Suprapubic skin (tissue), 4 donors: ENCODE results near the gene PDE3B.

Experiments used
- CTCF ChIP-seq, 2 donors: fragments of 200-600 bp in 1 of 2; fragments of 450-650 bp in 1 of 2; sonication (generic) in 1 of 2; IDR thresholded peaks; one replicate each; pipeline ENCODE4 v1.5.1; 2016 to 2019; ENCODE audit warnings: antibody characterized with exemption in 2 of 2, mild to moderate bottlenecking in 1 of 2, moderate library complexity in 1 of 2
- EP300 ChIP-seq: sonication (generic); formaldehyde crosslinking; IDR thresholded peaks from one replicate; pipeline ENCODE4 v1.6.1; 2017; ENCODE audit warnings: antibody characterized with exemption
- POLR2A ChIP-seq, 2 donors: fragments of 450-650 bp; IDR thresholded peaks; one replicate each; pipeline ENCODE4 v1.6.1; 2017; ENCODE audit warnings: antibody characterized with exemption in 2 of 2, mild to moderate bottlenecking in 2 of 2, moderate library complexity in 2 of 2
- POLR2AphosphoS5 ChIP-seq, 3 donors: sonication (generic); formaldehyde crosslinking; IDR thresholded peaks; one replicate each; pipeline ENCODE4 v1.6.1; 2017; ENCODE audit warnings: antibody characterized with exemption in 3 of 3

- TF ChIP-seq CTCF (IDR thresholded peaks at IDR 0.05) = no peak
- no peak for TF ChIP-seq POLR2A (IDR thresholded peaks at IDR 0.05)
- TF ChIP-seq POLR2AphosphoS5 (IDR thresholded peaks at IDR 0.05) = no peak
- no peak for TF ChIP-seq EP300
These were observed 8.1 kb upstream of the PDE3B start for GRCh38 chr11:14635546-14635945.
